Measurements from ENCODE around the gene ADIPOR2. TPM values are rescaled to one million over a fixed set of nuclear protein-coding genes. Genes with fewer than 3 reads are reported as not detected.
A peak's percentile ranks its signal among the peaks of the same experiment; 100 is the strongest.

Gene ADIPOR2
- total and polyA plus RNA-seq, 10 of the 15 experiments (the other 5 are each of a cell fraction or from before 2014, with no cell fraction given) = 8.6 to 65.0 (median 38.0) TPM

GRCh38 chr12:1777798-1778197, 86.9 kb downstream of the ADIPOR2 start:
- WGBS (ENCODE audit: insufficient coverage, insufficient replicate concordance, low lambda C conversion rate, missing lambda C conversion rate) = 98% methylated on average over 5 of the region's 5 CpGs
- BruUV-seq (replicated peaks) = no TSS peak
- SMC1A ChIA-PET (ENCODE audit: uncharacterized antibody, unreplicated experiment) = interaction anchor here (1.0 kb wide), 1 partner anchor 13 kb away, joined by 4 read pairs; no protein-coding TSS in a partner anchor
- in situ Hi-C loops (cut with MboI) = no loop called here
- FAIRE-seq (no peak), ATAC-seq (no peak), DNase-seq (ENCODE audit: low read depth, low spot score) (no peak)
- POLR2A ChIA-PET = no interaction called here
- CTCF ChIA-PET = interaction anchor here (2.4 kb wide), 1 partner anchor 13 kb away, joined by 11 read pairs; no protein-coding TSS in a partner anchor
- no peak overlapping the region for H2AFZ ChIP-seq (ENCODE audit: control insufficient read depth, low read depth, low read length)
- H4K20me1 ChIP-seq (ENCODE audit: control insufficient read depth, insufficient read depth) = no peaks in the 10 kb centered on the region; the same call in 1 of the 2 replicates
- no peak overlapping the region for H3K4me3 ChIP-seq
- no peaks in the 10 kb centered on the region; the same call in 1 of the 2 replicates for H3K79me2 ChIP-seq (ENCODE audit: control insufficient read depth, insufficient read depth, low read length)
- no peaks in the 10 kb centered on the region for H3K9me3 ChIP-seq (replicated peaks; ENCODE audit: control insufficient read depth, insufficient read depth, low read length)
- H3K27ac ChIP-seq (ENCODE audit: control insufficient read depth, insufficient read depth) = no peak overlapping the region
- H3K4me1 ChIP-seq (ENCODE audit: control insufficient read depth, insufficient read depth, low read length) = no peaks in the 10 kb centered on the region
- no peaks in the 10 kb centered on the region for H3K27me3 ChIP-seq (replicated peaks in 1 of 2; ENCODE audit: control insufficient read depth in 2 of 2, insufficient read depth in 2 of 2, low read length in 1 of 2)
- no peak overlapping the region for H3K4me2 ChIP-seq (ENCODE audit: control insufficient read depth, insufficient read depth)
- RAD21 ChIA-PET (ENCODE audit: unreplicated experiment) = no interaction called here
- intact Hi-C loops (cut with micrococcal nuclease; ENCODE audit: unreplicated experiment) = no loop called here
- no peak overlapping the region for H3K9ac ChIP-seq (ENCODE audit: control insufficient read depth, insufficient read depth, low read length)
- H3K36me3 ChIP-seq (ENCODE audit: control insufficient read depth in 2 of 2, insufficient read depth in 2 of 2, low read length in 1 of 2) = peaks cover 2 to 22% of the 10 kb centered on the region in 2 experiments
- TF ChIP-seq ZNF274 (IDR thresholded peaks at IDR 0.05; ENCODE audit: insufficient read depth, insufficient read length) = no peak
- no peak for TF ChIP-seq SMARCA5 (IDR thresholded peaks at IDR 0.05)
- no peak for TF ChIP-seq STAT3 (IDR thresholded peaks at IDR 0.05; ENCODE audit: low read depth, low read length)

- H2AFZ ChIP-seq (ENCODE audit: control insufficient read depth, low read depth, low read length) = no peak overlapping the region
- H3K9ac ChIP-seq (ENCODE audit: control insufficient read depth, insufficient read depth, low read length) = no peak overlapping the region
- DNase-seq (ENCODE audit: low read depth, low spot score) (no peak), FAIRE-seq (no peak), ATAC-seq (no peak)
- ChIA-PET POLR2A (no interaction called here), CTCF (interaction anchor here (0.6 to 1.2 kb wide), 3 partner anchors 12 to 126 kb away, joined by 3 to 4 read pairs (median 4); no protein-coding TSS in a partner anchor), SMC1A (ENCODE audit: uncharacterized antibody, unreplicated experiment) (interaction anchor here (1.6 kb wide), 1 partner anchor 12 kb away, joined by 7 read pairs; no protein-coding TSS in a partner anchor), RAD21 (ENCODE audit: unreplicated experiment) (interaction anchor here (1.1 kb wide), 1 partner anchor 12 kb away, joined by 5 read pairs; no protein-coding TSS in a partner anchor)
- intact Hi-C loops (cut with micrococcal nuclease; ENCODE audit: unreplicated experiment) = no loop called here
- no peaks in the 10 kb centered on the region; the same call in 1 of the 2 replicates for H3K79me2 ChIP-seq (ENCODE audit: control insufficient read depth, insufficient read depth, low read length)
- in situ Hi-C loops (cut with MboI) = no loop called here
- H3K27me3 ChIP-seq (replicated peaks in 1 of 2; ENCODE audit: control insufficient read depth in 2 of 2, insufficient read depth in 2 of 2, low read length in 1 of 2) = no peaks in the 10 kb centered on the region
- H3K4me2 ChIP-seq (ENCODE audit: control insufficient read depth, insufficient read depth) = no peak overlapping the region
- H4K20me1 ChIP-seq (ENCODE audit: control insufficient read depth, insufficient read depth) = no peaks in the 10 kb centered on the region; the same call in 1 of the 2 replicates
- WGBS (ENCODE audit: insufficient coverage, insufficient replicate concordance, low lambda C conversion rate, missing lambda C conversion rate) = 95% methylated on average over 4 of the region's 4 CpGs
- BruUV-seq (replicated peaks) = TSS peak; percentile 43
- H3K4me3 ChIP-seq = no peak overlapping the region
- H3K4me1 ChIP-seq (ENCODE audit: control insufficient read depth, insufficient read depth, low read length) = no peaks in the 10 kb centered on the region
- no peaks in the 10 kb centered on the region for H3K9me3 ChIP-seq (replicated peaks; ENCODE audit: control insufficient read depth, insufficient read depth, low read length)
- H3K27ac ChIP-seq (ENCODE audit: control insufficient read depth, insufficient read depth) = no peak overlapping the region
- peaks cover 2 to 19% of the 10 kb centered on the region in 2 experiments; a peak in 3 of 4 replicates for H3K36me3 ChIP-seq (ENCODE audit: control insufficient read depth in 2 of 2, insufficient read depth in 2 of 2, low read length in 1 of 2)
- TF ChIP-seq RAD21 (IDR thresholded peaks at IDR 0.05; ENCODE audit: insufficient read depth, low read depth, low read length) (no peak), SRF (IDR thresholded peaks at IDR 0.05; ENCODE audit: low read depth in 2 of 2, low read length in 2 of 2) (no peak), HDAC6 (IDR thresholded peaks at IDR 0.05; ENCODE audit: unreplicated experiment) (no peak), YY1 (IDR thresholded peaks at IDR 0.05; ENCODE audit: low read depth, low read length) (no peak), MLLT1 (IDR thresholded peaks at IDR 0.05) (no peak), RUNX3 (IDR thresholded peaks at IDR 0.05; ENCODE audit: low read length) (no peak), ZBED1 (IDR thresholded peaks at IDR 0.05; ENCODE audit: borderline replicate concordance) (no peak)
- TF ChIP-seq, protein P1, sequence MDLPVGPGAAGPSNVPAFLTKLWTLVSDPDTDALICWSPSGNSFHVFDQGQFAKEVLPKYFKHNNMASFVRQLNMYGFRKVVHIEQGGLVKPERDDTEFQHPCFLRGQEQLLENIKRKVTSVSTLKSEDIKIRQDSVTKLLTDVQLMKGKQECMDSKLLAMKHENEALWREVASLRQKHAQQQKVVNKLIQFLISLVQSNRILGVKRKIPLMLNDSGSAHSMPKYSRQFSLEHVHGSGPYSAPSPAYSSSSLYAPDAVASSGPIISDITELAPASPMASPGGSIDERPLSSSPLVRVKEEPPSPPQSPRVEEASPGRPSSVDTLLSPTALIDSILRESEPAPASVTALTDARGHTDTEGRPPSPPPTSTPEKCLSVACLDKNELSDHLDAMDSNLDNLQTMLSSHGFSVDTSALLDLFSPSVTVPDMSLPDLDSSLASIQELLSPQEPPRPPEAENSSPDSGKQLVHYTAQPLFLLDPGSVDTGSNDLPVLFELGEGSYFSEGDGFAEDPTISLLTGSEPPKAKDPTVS (IDR thresholded peaks at IDR 0.05; ENCODE audit: low read depth, low read length) = no peak
- TF ChIP-seq, protein P2, sequence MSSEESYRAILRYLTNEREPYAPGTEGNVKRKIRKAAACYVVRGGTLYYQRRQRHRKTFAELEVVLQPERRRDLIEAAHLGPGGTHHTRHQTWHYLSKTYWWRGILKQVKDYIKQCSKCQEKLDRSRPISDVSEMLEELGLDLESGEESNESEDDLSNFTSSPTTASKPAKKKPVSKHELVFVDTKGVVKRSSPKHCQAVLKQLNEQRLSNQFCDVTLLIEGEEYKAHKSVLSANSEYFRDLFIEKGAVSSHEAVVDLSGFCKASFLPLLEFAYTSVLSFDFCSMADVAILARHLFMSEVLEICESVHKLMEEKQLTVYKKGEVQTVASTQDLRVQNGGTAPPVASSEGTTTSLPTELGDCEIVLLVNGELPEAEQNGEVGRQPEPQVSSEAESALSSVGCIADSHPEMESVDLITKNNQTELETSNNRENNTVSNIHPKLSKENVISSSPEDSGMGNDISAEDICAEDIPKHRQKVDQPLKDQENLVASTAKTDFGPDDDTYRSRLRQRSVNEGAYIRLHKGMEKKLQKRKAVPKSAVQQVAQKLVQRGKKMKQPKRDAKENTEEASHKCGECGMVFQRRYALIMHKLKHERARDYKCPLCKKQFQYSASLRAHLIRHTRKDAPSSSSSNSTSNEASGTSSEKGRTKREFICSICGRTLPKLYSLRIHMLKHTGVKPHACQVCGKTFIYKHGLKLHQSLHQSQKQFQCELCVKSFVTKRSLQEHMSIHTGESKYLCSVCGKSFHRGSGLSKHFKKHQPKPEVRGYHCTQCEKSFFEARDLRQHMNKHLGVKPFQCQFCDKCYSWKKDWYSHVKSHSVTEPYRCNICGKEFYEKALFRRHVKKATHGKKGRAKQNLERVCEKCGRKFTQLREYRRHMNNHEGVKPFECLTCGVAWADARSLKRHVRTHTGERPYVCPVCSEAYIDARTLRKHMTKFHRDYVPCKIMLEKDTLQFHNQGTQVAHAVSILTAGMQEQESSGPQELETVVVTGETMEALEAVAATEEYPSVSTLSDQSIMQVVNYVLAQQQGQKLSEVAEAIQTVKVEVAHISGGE (CRISPR knock-in tag; IDR thresholded peaks at IDR 0.05) = no peak
Observed at GRCh38 chr12:1778911-1779310, 88.0 kb downstream of the ADIPOR2 start.

Data from GM12878 (cell line).